Uterus (tissue), 2 donors: ENCODE measurements around the gene CACNB2.

Source experiments
- CTCF ChIP-seq, 4 experiments: fragments of 200-600 bp in 2 of 4; fragments of 450-650 bp in 2 of 4; sonication (generic) in 2 of 4; IDR thresholded peaks; one replicate each; pipeline ENCODE4 v1.5.1; 2016 to 2019; ENCODE audit warnings: antibody characterized with exemption in 4 of 4, mild to moderate bottlenecking in 2 of 4, moderate library complexity in 1 of 4
- POLR2A ChIP-seq, 2 donors: fragments of 450-650 bp; IDR thresholded peaks; one replicate each; pipeline ENCODE4 v1.6.1; 2016; ENCODE audit warnings: antibody characterized with exemption in 2 of 2, mild to moderate bottlenecking in 1 of 2, moderate library complexity in 1 of 2

- TF ChIP-seq CTCF (IDR thresholded peaks at IDR 0.05) (no peak), POLR2A (IDR thresholded peaks at IDR 0.05) (no peak)
These were observed 22.9 kb upstream of the CACNB2 start for GRCh38 chr10:18117276-18117675.
